Stimulated activated memory B cell treated with anti-CD40 and anti-IgM and Interleukin-4, amounts not matched to agents 10 μg/mL and 1 μg/mL and 100 μg/mL, for 72 hours (primary cell): ENCODE measurements around the gene ZDHHC17.
A peak's percentile ranks its signal among the peaks of the same experiment; 100 is the strongest.
"Not testable (repeated sequence)": the region's sequence is repeated elsewhere in the genome, so short reads cannot be mapped to it uniquely, and the experiment has no call there.

Experiments
- ATAC-seq: fragments of 150-1000 bp; cut with Tn5 transposase; 2 replicates; pipeline ENCODE4 v1.10.0; 2021
- H3K27ac Mint-ChIP-seq: one replicate; pipeline ENCODE4 v1.8.0; 2022; ENCODE audit warnings: mild to moderate bottlenecking, mixed read lengths
- H3K27me3 Mint-ChIP-seq: one replicate; pipeline ENCODE4 v1.8.0; 2022; ENCODE audit warnings: mixed read lengths
- H3K36me3 Mint-ChIP-seq: one replicate; pipeline ENCODE4 v1.8.0; 2022; ENCODE audit warnings: mixed read lengths
- H3K4me1 Mint-ChIP-seq: one replicate; pipeline ENCODE4 v1.8.0; 2022; ENCODE audit warnings: mixed read lengths
- H3K4me3 Mint-ChIP-seq: one replicate; pipeline ENCODE4 v1.8.0; 2022; ENCODE audit warnings: mild to moderate bottlenecking, moderate library complexity, mixed read lengths
- H3K9me3 Mint-ChIP-seq: one replicate; pipeline ENCODE4 v1.8.0; 2022; ENCODE audit warnings: mixed read lengths

The ZDHHC17 gene, protein sequence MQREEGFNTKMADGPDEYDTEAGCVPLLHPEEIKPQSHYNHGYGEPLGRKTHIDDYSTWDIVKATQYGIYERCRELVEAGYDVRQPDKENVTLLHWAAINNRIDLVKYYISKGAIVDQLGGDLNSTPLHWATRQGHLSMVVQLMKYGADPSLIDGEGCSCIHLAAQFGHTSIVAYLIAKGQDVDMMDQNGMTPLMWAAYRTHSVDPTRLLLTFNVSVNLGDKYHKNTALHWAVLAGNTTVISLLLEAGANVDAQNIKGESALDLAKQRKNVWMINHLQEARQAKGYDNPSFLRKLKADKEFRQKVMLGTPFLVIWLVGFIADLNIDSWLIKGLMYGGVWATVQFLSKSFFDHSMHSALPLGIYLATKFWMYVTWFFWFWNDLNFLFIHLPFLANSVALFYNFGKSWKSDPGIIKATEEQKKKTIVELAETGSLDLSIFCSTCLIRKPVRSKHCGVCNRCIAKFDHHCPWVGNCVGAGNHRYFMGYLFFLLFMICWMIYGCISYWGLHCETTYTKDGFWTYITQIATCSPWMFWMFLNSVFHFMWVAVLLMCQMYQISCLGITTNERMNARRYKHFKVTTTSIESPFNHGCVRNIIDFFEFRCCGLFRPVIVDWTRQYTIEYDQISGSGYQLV

GRCh38 chr12:76763746-76764675 lies at the start of gene ZDHHC17:
Gene ZDHHC17, plus strand, starts transcription at chr12:76764115. Its CDS starts 122 bp downstream, at chr12:76764237.
- Mint-ChIP-seq H3K27me3 (no peaks in the 10 kb centered on the region), H3K27ac (peak within 1 kb of the TSS; percentile 95), H3K9me3 (peaks cover 3% of the 10 kb centered on the region), H3K36me3 (no peaks in the 10 kb centered on the region), H3K4me1 (peaks cover 46% of the 10 kb centered on the region), H3K4me3 (peak within 1 kb of the TSS; percentile 92)
- ATAC-seq, result peak; percentile 97

- no peaks in the 10 kb centered on the region for H3K9me3 Mint-ChIP-seq
- H3K4me1 Mint-ChIP-seq, result no peaks in the 10 kb centered on the region
- H3K27ac Mint-ChIP-seq, result no peak overlapping the region
- H3K4me3 Mint-ChIP-seq, result no peak overlapping the region
- ATAC-seq, result no peak
- H3K27me3 Mint-ChIP-seq, result no peaks in the 10 kb centered on the region
- no peaks in the 10 kb centered on the region for H3K36me3 Mint-ChIP-seq
Observed at GRCh38 chr12:76714415-76714814, 49.5 kb upstream of the ZDHHC17 start.

DNA sequence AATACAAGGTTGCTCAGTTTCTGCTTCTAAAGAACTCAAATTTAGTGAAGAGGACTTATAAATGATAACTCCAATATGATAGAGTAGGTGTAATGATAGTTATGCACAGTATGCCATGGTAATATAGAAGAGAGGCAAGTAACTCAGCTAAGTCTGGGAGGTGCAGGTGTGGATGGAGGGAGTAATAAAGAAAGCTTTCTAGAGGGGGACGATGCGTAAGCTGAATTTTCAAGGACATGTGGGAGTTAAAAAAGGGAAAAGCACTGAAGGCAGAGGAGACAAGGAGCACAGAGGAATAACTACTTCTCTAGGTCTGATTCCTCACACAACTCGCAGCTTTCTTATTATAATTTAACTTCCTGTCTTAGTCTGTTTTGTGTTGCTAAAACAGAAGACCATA lies 49.1 kb upstream of the ZDHHC17 start:
- no peak overlapping the region for H3K27ac Mint-ChIP-seq
- no peak for ATAC-seq
- H3K4me1 Mint-ChIP-seq, result no peaks in the 10 kb centered on the region
- H3K9me3 Mint-ChIP-seq, result no peaks in the 10 kb centered on the region
- no peaks in the 10 kb centered on the region for H3K27me3 Mint-ChIP-seq
- no peaks in the 10 kb centered on the region for H3K36me3 Mint-ChIP-seq
- H3K4me3 Mint-ChIP-seq, result no peak overlapping the region

DNA sequence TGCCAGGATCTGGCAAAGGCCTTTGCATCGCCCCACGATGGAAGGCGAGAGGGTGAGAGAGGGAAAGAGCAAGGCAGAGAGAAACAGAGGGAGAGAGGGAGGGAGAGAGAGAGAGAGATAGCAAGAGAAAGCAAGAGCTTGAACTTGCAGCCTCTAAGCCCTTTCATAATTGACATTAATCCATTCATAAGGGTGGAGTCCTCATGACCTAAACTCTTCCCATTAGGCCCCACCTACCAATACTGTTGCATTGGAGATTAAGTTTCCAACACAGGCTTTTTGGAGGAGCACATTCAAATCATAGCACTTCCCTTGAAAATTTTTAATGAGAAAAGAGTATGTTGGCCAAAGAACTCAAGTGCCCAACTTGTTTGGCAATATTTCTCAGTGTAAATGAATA lies 48.6 kb upstream of the ZDHHC17 start:
- ATAC-seq, result no peak
- Mint-ChIP-seq H3K36me3 (no peaks in the 10 kb centered on the region), H3K27ac (no peak overlapping the region), H3K4me1 (no peaks in the 10 kb centered on the region), H3K27me3 (no peaks in the 10 kb centered on the region), H3K9me3 (no peaks in the 10 kb centered on the region), H3K4me3 (no peak overlapping the region)

- H3K4me3 Mint-ChIP-seq, result no peak overlapping the region
- H3K36me3 Mint-ChIP-seq, result no peaks in the 10 kb centered on the region
- no peak overlapping the region for H3K27ac Mint-ChIP-seq
- H3K27me3 Mint-ChIP-seq, result no peaks in the 10 kb centered on the region
- H3K4me1 Mint-ChIP-seq, result no peaks in the 10 kb centered on the region
- H3K9me3 Mint-ChIP-seq, result no peaks in the 10 kb centered on the region
- ATAC-seq, result no peak
Observed at GRCh38 chr12:76717314-76717713, 46.6 kb upstream of the ZDHHC17 start.

GRCh38 chr12:76719171-76720041 lies 44.5 kb upstream of the ZDHHC17 start:
- H3K4me3 Mint-ChIP-seq, result no peak overlapping the region
- H3K36me3 Mint-ChIP-seq, result no peaks in the 10 kb centered on the region
- no peaks in the 10 kb centered on the region for H3K4me1 Mint-ChIP-seq
- H3K27me3 Mint-ChIP-seq, result no peaks in the 10 kb centered on the region
- ATAC-seq, result no peak
- no peak overlapping the region for H3K27ac Mint-ChIP-seq
- H3K9me3 Mint-ChIP-seq, result no peaks in the 10 kb centered on the region

DNA sequence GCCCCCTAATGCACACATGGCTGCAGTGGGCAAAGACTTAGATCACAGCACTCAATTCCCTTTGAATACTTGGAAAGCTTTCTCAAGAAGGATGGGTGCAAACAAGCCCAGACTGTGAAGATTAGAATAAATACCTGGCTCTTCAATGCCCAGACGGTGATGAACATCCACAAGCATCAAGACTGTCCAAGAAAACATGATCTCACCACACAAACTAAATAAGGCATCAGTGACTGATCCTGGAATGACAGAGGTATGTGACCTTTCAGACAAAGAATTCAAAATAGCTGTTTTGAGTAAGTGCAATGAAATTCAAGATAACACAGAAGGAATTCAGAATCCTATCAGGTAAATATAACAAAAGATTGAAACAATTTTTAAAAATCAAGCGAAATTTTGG lies 43.8 kb upstream of the ZDHHC17 start:
- Mint-ChIP-seq H3K36me3 (no peaks in the 10 kb centered on the region), H3K27ac (no peak overlapping the region), H3K27me3 (no peaks in the 10 kb centered on the region), H3K4me1 (no peaks in the 10 kb centered on the region), H3K9me3 (no peaks in the 10 kb centered on the region), H3K4me3 (no peak overlapping the region)
- no peak for ATAC-seq

DNA sequence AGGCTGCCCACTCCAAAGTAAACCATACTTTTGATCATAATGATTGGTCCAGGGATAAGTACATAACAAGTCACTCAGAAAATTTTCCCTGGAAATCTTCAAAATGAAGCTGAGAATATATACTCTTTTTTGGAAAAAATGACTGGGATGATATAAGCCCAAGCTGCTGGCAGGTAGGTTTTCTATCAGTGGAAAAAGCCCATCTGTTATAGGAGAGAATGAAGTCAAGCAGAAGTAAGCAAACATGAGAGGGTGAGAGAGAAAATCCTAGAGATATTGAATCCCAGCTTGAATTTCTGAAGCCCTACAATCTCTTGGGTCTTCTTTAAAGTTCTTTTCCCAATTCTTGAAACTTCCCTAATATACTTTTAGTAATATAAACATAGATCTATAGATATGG lies 37.3 kb upstream of the ZDHHC17 start:
- no peaks in the 10 kb centered on the region for H3K36me3 Mint-ChIP-seq

GRCh38 chr12:76732188-76732587 lies 31.7 kb upstream of the ZDHHC17 start:
- peaks cover 16% of the 10 kb centered on the region for H3K36me3 Mint-ChIP-seq
- H3K9me3 Mint-ChIP-seq, H3K4me1 Mint-ChIP-seq, H3K27ac Mint-ChIP-seq, H3K4me3 Mint-ChIP-seq, ATAC-seq: not testable (repeated sequence)
- peaks cover 14% of the 10 kb centered on the region for H3K27me3 Mint-ChIP-seq

More for the DNA sequence above, 37.3 kb upstream of the ZDHHC17 start:
- no peak for ATAC-seq
- Mint-ChIP-seq H3K4me3 (no peak overlapping the region), H3K27me3 (no peaks in the 10 kb centered on the region), H3K27ac (no peak overlapping the region), H3K4me1 (no peaks in the 10 kb centered on the region), H3K9me3 (no peaks in the 10 kb centered on the region)

DNA sequence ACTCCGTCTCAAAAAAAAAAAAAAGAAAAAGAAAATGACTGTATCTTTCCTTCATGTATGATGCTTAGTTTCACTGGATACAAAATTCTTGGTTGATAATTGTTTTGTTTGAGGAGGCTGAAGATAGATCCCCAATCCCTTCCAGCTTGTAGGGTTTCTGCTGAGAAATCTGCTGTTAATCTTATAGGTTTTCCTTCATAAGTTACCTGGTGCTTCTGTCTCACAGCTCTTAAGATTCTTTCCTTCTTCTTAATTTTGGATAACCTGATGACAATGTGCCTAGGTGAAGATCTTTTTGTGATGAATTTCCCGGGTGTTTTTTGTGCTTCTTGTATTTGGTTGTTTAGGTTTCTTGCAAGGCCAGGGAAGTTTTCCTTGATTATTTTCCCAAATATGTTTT lies 26.2 kb upstream of the ZDHHC17 start:
- H3K27me3 Mint-ChIP-seq, result peaks cover 54% of the 10 kb centered on the region
- ATAC-seq, H3K27ac Mint-ChIP-seq: not testable (repeated sequence)

GRCh38 chr12:76738824-76739579 lies 24.9 kb upstream of the ZDHHC17 start:
- peaks cover 67% of the 10 kb centered on the region for H3K27me3 Mint-ChIP-seq

More for the DNA sequence above, 26.2 kb upstream of the ZDHHC17 start:
- Mint-ChIP-seq H3K9me3 (peaks cover 18% of the 10 kb centered on the region), H3K36me3 (peaks cover 26% of the 10 kb centered on the region)
- not testable (repeated sequence) for H3K4me1 Mint-ChIP-seq, H3K4me3 Mint-ChIP-seq

GRCh38 chr12:76739896-76740295 lies 24.0 kb upstream of the ZDHHC17 start:
- ATAC-seq, result no peak
- no peak overlapping the region for H3K27ac Mint-ChIP-seq
- H3K27me3 Mint-ChIP-seq, result peaks cover 71% of the 10 kb centered on the region
- H3K36me3 Mint-ChIP-seq, result peaks cover 22% of the 10 kb centered on the region
- no peak overlapping the region for H3K4me3 Mint-ChIP-seq
- peaks cover 18% of the 10 kb centered on the region for H3K9me3 Mint-ChIP-seq
- no peaks in the 10 kb centered on the region for H3K4me1 Mint-ChIP-seq

More at GRCh38 chr12:76738824-76739579, 24.9 kb upstream of the ZDHHC17 start:
- Mint-ChIP-seq H3K4me3 (no peak overlapping the region), H3K9me3 (peaks cover 18% of the 10 kb centered on the region), H3K27ac (no peak overlapping the region), H3K4me1 (no peaks in the 10 kb centered on the region), H3K36me3 (peaks cover 24% of the 10 kb centered on the region)
- ATAC-seq, result no peak

- Mint-ChIP-seq H3K4me3 (no peak overlapping the region), H3K27me3 (peaks cover 71% of the 10 kb centered on the region), H3K9me3 (peaks cover 18% of the 10 kb centered on the region), H3K36me3 (peaks cover 22% of the 10 kb centered on the region), H3K4me1 (no peaks in the 10 kb centered on the region), H3K27ac (no peak overlapping the region)
- no peak for ATAC-seq
Observed at GRCh38 chr12:76740501-76740900, 23.4 kb upstream of the ZDHHC17 start.

DNA sequence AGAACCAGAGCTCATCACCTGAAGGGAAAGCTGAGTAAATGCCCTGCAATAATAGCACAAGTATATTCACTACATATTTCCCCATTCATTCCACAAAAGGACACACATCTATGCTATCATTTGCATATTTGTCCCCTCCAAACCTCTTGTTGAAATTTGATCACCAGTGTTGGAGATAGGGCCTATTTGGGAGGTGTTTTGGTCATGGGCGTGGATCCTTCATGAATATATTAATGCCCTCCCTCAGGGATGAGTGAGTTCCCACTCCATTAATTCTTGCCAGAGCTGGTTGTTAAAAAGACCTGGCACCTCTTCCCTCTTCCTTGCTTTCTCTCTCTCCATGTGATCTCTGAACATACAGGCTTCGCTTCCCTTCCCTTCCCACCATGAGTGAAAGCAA lies 18.6 kb upstream of the ZDHHC17 start:
- Mint-ChIP-seq H3K27ac (no peak overlapping the region), H3K4me1 (no peaks in the 10 kb centered on the region), H3K27me3 (peaks cover 46% of the 10 kb centered on the region), H3K36me3 (no peaks in the 10 kb centered on the region), H3K9me3 (no peaks in the 10 kb centered on the region), H3K4me3 (no peak overlapping the region)
- ATAC-seq, result no peak
